ENCODE data around the gene HSD17B2.

The HSD17B2 gene

DNA sequence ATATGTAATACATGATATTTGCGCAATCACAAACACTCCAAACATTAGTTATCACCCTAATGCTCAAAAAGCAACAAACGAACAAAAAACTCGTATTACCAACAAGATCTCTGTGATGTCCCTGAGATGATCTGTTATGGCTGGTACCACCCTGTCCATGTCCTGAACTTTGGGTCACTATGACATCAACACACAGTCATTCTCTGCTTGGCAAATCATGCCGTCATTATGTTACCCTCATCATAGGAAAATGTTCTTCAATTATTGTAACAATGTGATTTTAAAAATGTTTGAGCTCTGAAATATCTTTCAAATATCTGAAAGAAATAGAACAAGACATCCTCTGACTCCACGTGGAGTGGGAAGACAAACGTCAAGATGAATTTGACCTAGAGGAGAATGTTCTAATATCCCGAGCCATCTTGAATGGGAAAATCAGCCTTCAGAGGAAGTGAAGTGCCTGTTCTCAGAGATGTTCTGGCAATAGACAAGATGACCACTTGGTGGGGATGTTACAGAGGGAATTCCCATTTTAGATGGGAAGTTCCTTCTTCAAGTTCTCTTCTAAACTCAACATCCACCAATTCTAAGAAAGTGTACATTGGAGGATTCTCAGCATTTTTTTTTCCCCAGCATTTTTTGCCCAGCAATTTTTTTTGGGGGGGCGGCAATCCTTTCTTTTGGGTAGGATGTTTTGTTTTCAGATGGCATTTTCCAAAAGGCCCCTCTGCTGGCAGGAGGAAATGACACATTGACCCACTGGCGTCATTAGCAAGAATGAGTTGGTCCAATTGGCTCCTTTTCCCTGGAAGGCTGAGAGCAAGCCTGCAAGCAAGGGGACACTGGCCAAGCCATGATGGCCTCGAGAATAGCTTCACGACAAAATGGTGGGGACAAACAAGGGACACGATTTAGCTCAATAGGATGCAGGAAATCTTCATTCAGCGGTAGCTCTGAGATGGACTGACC, 3.7 kb upstream of the HSD17B2 start:
- Histone ChIP-seq H3K27me3 (peaks cover 42% of the 10 kb centered on the region), H3K9me3 (no peaks in the 10 kb centered on the region), H3K27ac (no peak overlapping the region), H3K36me3 (no peaks in the 10 kb centered on the region), H3K4me3 (ENCODE audit: low read depth in 1 of 2, low read length in 1 of 2) (no peak overlapping the region), H3K4me1 (ENCODE audit: control insufficient read depth in 1 of 2, insufficient read depth in 1 of 2, low read depth in 1 of 2, low read length in 1 of 2) (no peaks in the 10 kb centered on the region)
- TF ChIP-seq, protein P1, sequence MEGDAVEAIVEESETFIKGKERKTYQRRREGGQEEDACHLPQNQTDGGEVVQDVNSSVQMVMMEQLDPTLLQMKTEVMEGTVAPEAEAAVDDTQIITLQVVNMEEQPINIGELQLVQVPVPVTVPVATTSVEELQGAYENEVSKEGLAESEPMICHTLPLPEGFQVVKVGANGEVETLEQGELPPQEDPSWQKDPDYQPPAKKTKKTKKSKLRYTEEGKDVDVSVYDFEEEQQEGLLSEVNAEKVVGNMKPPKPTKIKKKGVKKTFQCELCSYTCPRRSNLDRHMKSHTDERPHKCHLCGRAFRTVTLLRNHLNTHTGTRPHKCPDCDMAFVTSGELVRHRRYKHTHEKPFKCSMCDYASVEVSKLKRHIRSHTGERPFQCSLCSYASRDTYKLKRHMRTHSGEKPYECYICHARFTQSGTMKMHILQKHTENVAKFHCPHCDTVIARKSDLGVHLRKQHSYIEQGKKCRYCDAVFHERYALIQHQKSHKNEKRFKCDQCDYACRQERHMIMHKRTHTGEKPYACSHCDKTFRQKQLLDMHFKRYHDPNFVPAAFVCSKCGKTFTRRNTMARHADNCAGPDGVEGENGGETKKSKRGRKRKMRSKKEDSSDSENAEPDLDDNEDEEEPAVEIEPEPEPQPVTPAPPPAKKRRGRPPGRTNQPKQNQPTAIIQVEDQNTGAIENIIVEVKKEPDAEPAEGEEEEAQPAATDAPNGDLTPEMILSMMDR (IDR thresholded peaks at IDR 0.05), result no peak

DNA sequence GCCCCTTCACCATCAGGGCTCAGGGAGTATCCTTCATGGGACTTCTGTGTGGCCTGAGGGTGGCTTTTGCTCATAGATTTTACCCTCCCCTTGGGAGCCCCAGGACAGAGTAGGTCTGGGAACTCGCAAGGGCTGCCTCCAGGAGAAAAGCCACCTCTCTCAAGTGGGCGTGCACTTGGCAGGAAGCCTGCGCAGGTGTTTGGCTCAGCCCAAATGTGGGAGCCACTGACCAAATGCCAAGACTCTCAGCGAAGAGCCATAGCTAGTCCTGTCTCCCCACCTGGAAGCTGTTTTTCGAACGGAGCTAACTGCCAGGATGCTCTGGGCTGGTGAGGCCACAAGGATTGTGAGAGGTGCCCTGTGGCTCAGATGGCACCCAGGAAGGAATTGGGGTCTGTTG, 2.0 kb upstream of the HSD17B2 start:
- H3K27me3 ChIP-seq, result peaks cover 43% of the 10 kb centered on the region
- no peak overlapping the region for H3K27ac ChIP-seq
- no peaks in the 10 kb centered on the region for H3K4me1 ChIP-seq (ENCODE audit: control insufficient read depth in 1 of 2, insufficient read depth in 1 of 2, low read depth in 1 of 2, low read length in 1 of 2)
- TF ChIP-seq, protein P1 (IDR thresholded peaks at IDR 0.05), result no peak
- no peaks in the 10 kb centered on the region for H3K36me3 ChIP-seq
- H3K9me3 ChIP-seq, result no peaks in the 10 kb centered on the region
- H3K4me3 ChIP-seq (ENCODE audit: low read depth in 1 of 2, low read length in 1 of 2), result no peak overlapping the region

DNA sequence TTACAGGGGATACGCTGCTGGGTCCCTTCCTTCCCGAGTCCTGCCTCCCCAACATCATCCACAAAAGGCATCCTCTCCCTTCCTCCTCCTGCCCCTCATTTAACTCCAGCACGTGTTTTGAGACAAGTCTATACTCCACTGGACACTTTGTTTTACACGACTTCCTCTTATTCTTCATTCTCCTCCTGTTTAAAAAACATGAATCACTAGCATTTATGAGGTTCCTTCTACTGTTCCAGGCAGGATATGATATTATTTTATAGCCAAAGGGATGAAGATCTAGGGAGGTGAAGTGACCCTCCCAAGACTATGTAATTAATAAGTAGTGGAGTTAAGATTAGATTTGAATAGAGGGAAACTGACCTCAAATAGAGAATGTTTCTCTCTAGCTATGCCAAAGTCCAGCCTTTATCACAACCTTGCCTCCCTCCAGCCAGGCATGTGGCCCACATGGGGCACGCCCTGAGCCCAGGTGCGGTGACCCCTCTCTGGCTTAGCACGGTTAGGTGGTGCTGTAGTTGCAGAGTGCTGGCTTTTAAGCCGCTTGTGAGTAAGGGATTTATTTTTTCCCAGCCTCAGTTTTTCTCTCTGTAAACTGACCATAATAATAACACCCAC, 1.3 kb upstream of the HSD17B2 start:
- no peak overlapping the region for H3K27ac ChIP-seq
- no peaks in the 10 kb centered on the region for H3K36me3 ChIP-seq
- TF ChIP-seq, protein P1 (IDR thresholded peaks at IDR 0.05), result no peak
- no peaks in the 10 kb centered on the region for H3K9me3 ChIP-seq
- H3K27me3 ChIP-seq, result peaks cover 50% of the 10 kb centered on the region
- no peaks in the 10 kb centered on the region for H3K4me1 ChIP-seq (ENCODE audit: control insufficient read depth in 1 of 2, insufficient read depth in 1 of 2, low read depth in 1 of 2, low read length in 1 of 2)
- H3K4me3 ChIP-seq (ENCODE audit: low read depth in 1 of 2, low read length in 1 of 2), result no peak overlapping the region

DNA sequence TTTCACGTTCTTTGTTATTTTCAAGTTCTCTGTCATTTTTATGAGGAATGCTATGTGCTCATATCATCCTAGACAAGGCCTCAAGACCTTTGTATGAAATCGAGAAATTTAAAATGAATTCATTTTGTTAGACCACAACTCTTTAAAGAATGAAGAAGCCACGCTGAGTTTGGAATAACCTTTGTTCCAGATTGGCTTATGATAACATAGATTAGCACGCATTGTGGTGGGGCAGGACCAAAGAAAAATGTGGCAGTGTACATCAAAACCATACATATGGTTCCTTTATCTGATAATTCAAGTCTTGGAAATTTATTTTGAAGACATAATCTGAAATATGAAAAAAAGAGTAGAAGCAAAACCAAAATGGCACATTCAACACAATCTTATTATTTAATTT, 2.2 kb downstream of the HSD17B2 start:
- Histone ChIP-seq H3K4me3 (ENCODE audit: low read depth in 1 of 2, low read length in 1 of 2) (no peak overlapping the region), H3K36me3 (no peaks in the 10 kb centered on the region), H3K4me1 (ENCODE audit: control insufficient read depth in 1 of 2, insufficient read depth in 1 of 2, low read depth in 1 of 2, low read length in 1 of 2) (no peaks in the 10 kb centered on the region), H3K9me3 (no peaks in the 10 kb centered on the region), H3K27me3 (peaks cover 58% of the 10 kb centered on the region), H3K27ac (no peak overlapping the region)
- TF ChIP-seq, protein P1 (IDR thresholded peaks at IDR 0.05), result no peak

DNA sequence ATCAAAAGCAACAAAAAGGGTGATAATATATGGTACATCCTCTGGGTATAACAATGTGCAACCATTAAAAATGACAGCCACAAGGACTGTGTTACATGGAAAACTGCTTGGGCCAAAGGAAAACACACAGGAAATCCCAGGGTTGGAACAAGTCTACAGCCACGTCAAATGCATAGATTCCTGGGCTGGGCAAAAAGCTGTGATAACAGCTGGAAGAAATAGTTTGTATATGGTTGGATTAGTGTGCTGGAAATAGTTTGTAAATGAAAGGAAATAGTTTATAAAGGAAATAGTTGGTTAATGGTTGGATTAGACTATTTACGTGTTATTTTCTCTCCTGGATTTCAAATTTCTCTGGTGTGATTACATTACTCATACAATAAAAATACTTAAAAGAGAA, 2.6 kb downstream of the HSD17B2 start:
- H3K27me3 ChIP-seq, result peaks cover 58% of the 10 kb centered on the region
- H3K27ac ChIP-seq, result no peak overlapping the region
- no peaks in the 10 kb centered on the region for H3K9me3 ChIP-seq
- TF ChIP-seq, protein P1 (IDR thresholded peaks at IDR 0.05), result no peak
- H3K36me3 ChIP-seq, result no peaks in the 10 kb centered on the region
- H3K4me3 ChIP-seq (ENCODE audit: low read depth in 1 of 2, low read length in 1 of 2), result no peak overlapping the region
- no peaks in the 10 kb centered on the region for H3K4me1 ChIP-seq (ENCODE audit: control insufficient read depth in 1 of 2, insufficient read depth in 1 of 2, low read depth in 1 of 2, low read length in 1 of 2)
